DND-41 (cell line): ENCODE data around the gene TP53BP1.

Source experiments
- CTCF ChIP-seq: IDR thresholded peaks from 2 replicates; pipeline ENCODE4 v1.5.1; 2012; ENCODE audit warnings: borderline replicate concordance, low read length, moderate library complexity, mild to moderate bottlenecking; ENCODE audit not compliant: poor library complexity, severe bottlenecking; ENCODE audit errors: extremely low read depth
- EZH2 ChIP-seq: IDR thresholded peaks from 3 replicates; pipeline ENCODE4 v1.6.1; 2012; ENCODE audit warnings: borderline replicate concordance, low read depth, mild to moderate bottlenecking, moderate library complexity, low read length, inconsistent platforms; ENCODE audit not compliant: severe bottlenecking

DNA sequence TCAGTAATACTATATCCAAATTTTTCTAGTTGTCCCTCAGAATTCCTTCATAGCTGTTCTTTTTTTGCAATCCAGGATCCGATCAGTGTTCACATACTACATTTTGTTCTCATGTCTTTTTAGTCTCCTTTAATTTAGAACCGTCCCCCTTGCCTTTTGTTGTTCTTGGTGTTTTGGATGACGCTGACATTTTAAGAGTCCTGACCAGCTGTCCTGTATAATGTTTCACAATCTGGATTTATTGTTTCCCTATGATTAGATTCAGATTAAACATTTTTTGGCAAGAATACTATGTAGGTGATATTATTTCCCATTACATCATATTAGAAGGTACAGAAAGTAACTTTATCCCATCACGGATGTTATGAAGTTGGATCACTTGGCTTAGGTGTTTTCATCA, 110.6 kb downstream of the TP53BP1 start:
- no peak for TF ChIP-seq CTCF
- no peak for TF ChIP-seq EZH2
